ENCODE results near the gene ZSCAN22.

- TF ChIP-seq CTCF (IDR thresholded peaks at IDR 0.05) = no peak
- no peak for TF ChIP-seq POLR2A (IDR thresholded peaks at IDR 0.05)
Measured at GRCh38 chr19:58385891-58386575, 59.2 kb downstream of the ZSCAN22 start.

Measured in esophagus squamous epithelium (tissue), 4 donors.